Measurements from ENCODE around the gene GJB4. TPM values are rescaled to one million over a fixed set of nuclear protein-coding genes. Genes with fewer than 3 reads are reported as not detected.
A peak's percentile ranks its signal among the peaks of the same experiment; 100 is the strongest.
"Not testable (repeated sequence)": the region's sequence is repeated elsewhere in the genome, so short reads cannot be mapped to it uniquely, and the experiment has no call there.

GJB4 gene
- total and polyA plus RNA-seq, 12 donors, result not detected

- peak in 1 of 8 donors; percentile 12 for ATAC-seq
- no peak overlapping the region for H3K27ac ChIP-seq
- no peak for DNase-seq
- peaks cover 0 to 12% (median 6%) of the 10 kb centered on the region in 9 donors for H3K4me1 ChIP-seq
- 86% methylated on average over 9 of the region's 9 CpGs for WGBS, 2 donors
- H3K9me3 ChIP-seq, result peaks cover 0 to 13% (median 0%) of the 10 kb centered on the region in 11 donors
- no peak overlapping the region for H3K4me3 ChIP-seq
- intact Hi-C loops (cut with DNase I), result no loop called here
- peaks cover 0 to 7% (median 0%) of the 10 kb centered on the region in 9 donors for H3K36me3 ChIP-seq
- no peaks in the 10 kb centered on the region for H3K27me3 ChIP-seq
- no peak for TF ChIP-seq CTCF (IDR thresholded peaks at IDR 0.05)
These were observed 48.7 kb downstream of the GJB4 start for GRCh38 chr1:34808051-34808810.

GRCh38 chr1:34810781-34811180 is 51.2 kb downstream of the GJB4 start:
- 90 to 98% methylated on average over 3 of the region's 3 CpGs for WGBS, 2 donors

More at GRCh38 chr1:34810781-34811180, 51.2 kb downstream of the GJB4 start:
- H3K27me3 ChIP-seq; H3K36me3 ChIP-seq; H3K9me3 ChIP-seq; H3K4me1 ChIP-seq; ATAC-seq; H3K4me3 ChIP-seq; intact Hi-C loops (cut with DNase I); H3K27ac ChIP-seq; DNase-seq: not testable (repeated sequence)

Other genes starting within 250 kb of the GJB4 start
- gene GJB5, start 4.7 kb upstream of the GJB4 start, total RNA-seq, result not detected
- not detected for gene GJB5, start 4.7 kb upstream of the GJB4 start, polyA plus RNA-seq
- not detected for gene GJB3, start 21.5 kb downstream of the GJB4 start, total RNA-seq
- gene GJB3, start 21.5 kb downstream of the GJB4 start, polyA plus RNA-seq, result not detected
- gene GJA4, start 33.3 kb downstream of the GJB4 start, total RNA-seq, result 10 to 100 TPM in 9 of 10 donors, 1 to 10 TPM in 1; 9.0 to 37.8 (median 22.7) TPM
- 10 to 100 TPM; 20.3 to 50.1 TPM for gene GJA4, start 33.3 kb downstream of the GJB4 start, polyA plus RNA-seq
- gene SMIM12, start 100.0 kb downstream of the GJB4 start, total RNA-seq, result 10 to 100 TPM; 33.9 to 74.2 (median 43.7) TPM
- 10 to 100 TPM in 1 of 2 donors, 1 to 10 TPM in 1; 9.7 to 78.1 TPM for gene SMIM12, start 100.0 kb downstream of the GJB4 start, polyA plus RNA-seq
- under 1 TPM in 4 of 10 donors, not detected in 6; 0.11 to 0.35 (median 0.15) TPM for gene DLGAP3, start 169.9 kb downstream of the GJB4 start, total RNA-seq
- under 1 TPM; 0.07 to 0.10 TPM for gene DLGAP3, start 169.9 kb downstream of the GJB4 start, polyA plus RNA-seq
- gene TMEM35B, start 225.6 kb downstream of the GJB4 start, total RNA-seq, result 10 to 100 TPM in 1 of 10 donors, 1 to 10 TPM in 9; 4.9 to 13.1 (median 6.6) TPM
- 10 to 100 TPM; 13.3 to 26.7 TPM for gene TMEM35B, start 225.6 kb downstream of the GJB4 start, polyA plus RNA-seq

Data from heart right ventricle (tissue), 16 donors.